Stimulated activated CD4-positive, alpha-beta T cell treated with anti-CD3 and anti-CD28 coated beads, Interleukin-1b, Interleukin-23, amount 100 ng/mL, for 4 hours (primary cell): Measurements from ENCODE around the gene MAD2L1.

Source experiments
- DNase-seq, 2 donors: peaks; one replicate each; pipeline ENCODE4 v3.0.0-alpha.2; 2020; ENCODE audit warnings: low read depth in 2 of 2

Gene MAD2L1

DNA sequence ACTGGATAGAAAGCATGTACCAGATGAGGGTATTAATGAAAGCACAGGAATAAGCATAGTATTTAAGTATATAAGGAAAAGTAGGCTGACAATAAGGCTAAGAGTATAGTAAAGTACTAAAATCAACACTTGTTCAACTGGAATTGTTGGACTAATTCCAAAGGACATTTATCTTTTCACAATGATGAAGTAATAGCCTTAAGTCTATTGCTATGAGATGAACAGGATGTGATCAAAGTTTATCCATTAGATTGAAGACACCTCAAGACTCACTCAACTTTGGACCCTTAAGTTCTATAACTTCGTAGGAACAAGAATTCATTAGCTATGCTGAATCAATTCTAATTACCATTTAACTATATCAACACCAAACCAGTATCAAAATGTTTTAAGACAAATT, 7.6 kb downstream of the MAD2L1 start:
- DNase-seq: no peak

- DNase-seq: no peak
Measured at GRCh38 chr4:120057416-120057815, 9.2 kb downstream of the MAD2L1 start.

DNA sequence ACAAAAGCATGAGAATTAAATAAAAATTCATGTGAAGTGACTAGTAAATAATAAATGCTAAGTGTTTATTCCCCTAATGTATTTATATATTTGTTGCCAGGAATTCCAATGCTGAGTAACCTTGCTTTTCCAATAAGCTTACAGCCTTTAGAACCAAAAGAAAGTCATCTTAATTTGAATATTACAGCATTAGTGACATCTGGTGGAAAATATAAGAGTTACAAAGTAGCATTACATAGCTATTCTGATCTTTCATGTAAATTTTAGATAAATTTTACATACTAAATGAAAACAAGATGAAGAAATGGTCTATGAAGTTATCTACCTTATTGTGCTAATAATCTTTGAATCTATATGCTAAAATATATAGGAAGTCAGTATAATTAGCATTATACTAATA, 10.4 kb downstream of the MAD2L1 start:
- DNase-seq: no peak

- DNase-seq: no peak
Measured at GRCh38 chr4:120055795-120056194, 10.9 kb downstream of the MAD2L1 start.

- no peak for DNase-seq
Measured at GRCh38 chr4:120055162-120055561, 11.5 kb downstream of the MAD2L1 start.

DNA sequence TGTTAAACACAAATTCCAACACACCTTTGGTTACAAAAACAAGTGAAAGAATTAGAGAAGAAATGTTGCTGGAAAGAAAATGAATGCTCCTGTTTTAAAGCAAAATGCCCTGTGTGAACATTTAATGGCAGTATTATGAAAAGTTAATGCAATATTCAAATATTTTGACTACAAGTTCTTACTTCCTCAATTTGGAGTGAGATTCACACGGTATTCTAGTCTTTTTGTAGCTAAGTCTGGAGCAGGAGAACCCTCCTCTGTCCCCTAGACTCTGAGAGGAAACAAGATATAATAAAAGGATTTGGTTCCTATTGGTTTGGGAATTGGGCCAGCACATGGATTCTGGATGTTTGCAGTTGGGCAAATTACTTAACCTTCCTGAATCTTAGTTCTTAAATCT, 12.7 kb downstream of the MAD2L1 start:
- no peak for DNase-seq

DNA sequence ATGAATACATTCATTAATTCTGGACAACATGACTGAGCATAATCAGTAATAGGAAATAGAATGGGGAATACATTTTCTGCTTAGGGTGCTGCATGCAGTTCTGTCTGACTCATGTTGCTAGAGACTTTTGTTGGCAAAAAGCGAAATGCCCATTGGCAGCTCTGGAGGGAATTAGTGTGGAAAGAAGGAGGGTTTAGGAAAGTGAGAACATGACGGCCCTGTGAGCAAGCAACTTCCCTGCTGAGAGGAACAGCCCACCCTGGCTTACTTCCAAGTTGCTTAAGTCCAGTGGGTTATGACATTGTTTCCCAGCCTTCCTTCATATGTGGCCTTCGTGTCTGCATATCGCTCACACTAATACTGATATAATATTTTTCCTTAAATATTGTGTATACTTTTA, 13.8 kb downstream of the MAD2L1 start:
- DNase-seq: no peak

GRCh38 chr4:120051253-120051652, 15.4 kb downstream of the MAD2L1 start:
- DNase-seq: no peak

DNA sequence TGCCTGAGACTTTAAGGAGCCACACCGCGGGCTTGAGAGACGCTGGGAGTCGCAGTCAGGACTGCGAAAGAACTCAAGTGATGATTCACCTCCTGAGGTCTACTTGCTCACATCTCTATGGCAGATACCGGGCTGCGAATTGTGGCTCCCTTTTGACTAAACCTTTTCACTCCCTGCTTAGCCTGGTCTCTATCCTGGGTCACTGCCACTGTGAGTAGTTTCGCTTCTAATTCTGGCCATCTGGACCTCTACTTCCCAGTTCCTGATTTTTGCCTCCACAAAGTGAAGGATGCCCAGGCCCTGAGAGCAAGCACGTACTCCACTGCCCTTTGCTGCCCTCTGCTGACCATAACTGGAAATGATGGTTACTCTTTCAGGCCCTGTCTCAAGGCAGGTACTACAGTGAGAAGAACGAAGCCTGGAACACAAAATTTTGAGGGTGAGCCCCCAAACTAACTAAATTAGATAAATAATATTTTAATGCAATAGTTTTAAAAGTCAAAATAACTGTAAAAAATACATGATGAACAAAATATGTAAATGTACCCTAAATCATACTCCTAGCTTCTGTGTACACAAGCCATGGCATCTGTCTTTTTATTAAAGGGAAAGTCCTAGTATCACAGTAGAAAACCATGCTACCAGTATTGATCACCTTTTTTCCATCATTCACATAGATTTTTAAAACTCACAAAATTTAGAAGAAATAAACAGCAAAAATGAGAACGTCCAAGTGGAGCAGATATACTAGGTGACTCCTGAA, 16.7 kb downstream of the MAD2L1 start:
- DNase-seq: peak; percentile 24 to 75

DNA sequence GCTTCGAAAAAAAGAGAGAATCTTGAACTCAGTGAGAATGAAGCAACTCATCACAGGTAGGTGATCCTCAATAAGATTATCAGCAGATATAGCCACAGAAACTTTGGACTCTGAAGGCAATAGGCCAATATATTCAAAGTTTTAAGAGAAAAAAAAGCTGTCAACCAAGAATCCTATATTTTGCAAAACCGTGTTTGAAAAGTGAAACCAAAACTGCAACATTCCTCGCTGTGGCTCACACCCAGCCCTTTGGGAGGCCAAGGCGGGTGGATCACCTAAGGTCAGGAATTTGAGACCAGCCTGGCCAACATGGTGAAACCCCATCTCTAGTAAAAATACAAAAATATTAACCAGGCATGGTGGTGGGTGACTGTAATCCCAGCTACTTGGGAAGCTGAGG, 22.8 kb downstream of the MAD2L1 start:
- no peak for DNase-seq

- DNase-seq: no peak
Measured at GRCh38 chr4:120037411-120037810, 29.2 kb downstream of the MAD2L1 start.

- no peak for DNase-seq
Measured at GRCh38 chr4:120034913-120035312, 31.7 kb downstream of the MAD2L1 start.

DNA sequence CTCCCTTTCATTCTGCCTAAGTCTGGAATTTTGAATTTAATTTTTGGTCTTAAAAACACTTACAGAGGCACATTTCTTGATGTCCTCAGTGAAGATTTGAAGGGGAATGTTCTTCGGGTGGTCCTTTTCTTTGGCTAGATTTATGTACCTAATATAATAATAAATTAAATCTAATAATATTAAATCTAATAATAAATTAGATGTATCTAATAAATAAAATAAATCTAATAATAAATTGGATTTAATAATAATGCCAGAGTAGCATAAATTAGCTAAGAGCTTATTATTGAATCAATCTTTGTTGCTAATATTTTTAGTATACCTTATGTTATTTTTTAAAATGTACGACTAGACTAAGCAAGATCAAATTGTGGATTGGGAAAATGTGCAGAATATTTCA, 39.8 kb downstream of the MAD2L1 start:
- DNase-seq: no peak

- no peak for DNase-seq
Measured at GRCh38 chr4:120025516-120025915, 41.1 kb downstream of the MAD2L1 start.

DNA sequence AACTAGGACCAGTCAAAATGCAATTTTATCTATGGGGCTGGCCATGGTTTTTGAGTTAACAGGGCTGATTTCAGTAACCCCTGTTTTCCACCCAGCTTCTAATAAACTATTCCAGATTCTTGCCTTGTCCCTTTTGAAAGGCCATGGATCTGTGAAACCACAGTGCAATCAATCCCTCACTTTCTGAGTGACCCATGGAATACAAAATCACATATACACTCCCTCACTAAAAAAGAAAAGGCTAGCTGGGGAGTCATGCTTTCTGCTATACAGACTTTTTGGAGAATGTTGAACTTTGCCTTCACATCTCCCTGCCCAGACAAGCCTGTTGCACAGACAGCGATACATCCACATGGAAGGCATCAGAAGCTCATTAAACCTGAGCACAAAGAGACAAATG, 47.9 kb downstream of the MAD2L1 start:
- DNase-seq: no peak

- no peak for DNase-seq
Measured at GRCh38 chr4:120017939-120018692, 48.5 kb downstream of the MAD2L1 start.

DNA sequence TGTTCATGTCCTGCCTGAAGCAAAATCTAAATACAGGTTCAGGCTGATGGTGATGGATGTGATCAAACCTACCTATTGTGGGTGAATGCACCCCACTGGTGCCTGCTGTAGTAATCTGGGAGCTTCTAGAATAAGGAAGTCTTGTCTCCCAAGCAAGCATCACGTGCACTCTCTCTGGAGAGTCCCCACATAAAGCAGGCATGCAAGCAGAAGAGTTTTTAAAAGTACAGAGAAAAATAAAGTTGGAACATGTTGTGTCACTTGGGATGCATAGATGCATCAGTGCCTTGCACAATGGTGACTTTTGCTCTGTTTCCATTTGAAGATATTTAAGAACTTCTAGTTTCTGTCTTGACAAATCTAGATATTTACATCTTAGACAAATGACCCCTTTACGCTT, 54.9 kb downstream of the MAD2L1 start:
- no peak for DNase-seq

GRCh38 chr4:120010646-120011045, 56.0 kb downstream of the MAD2L1 start:
- no peak for DNase-seq

- DNase-seq: no peak
Measured at GRCh38 chr4:120009731-120010130, 56.9 kb downstream of the MAD2L1 start.

DNA sequence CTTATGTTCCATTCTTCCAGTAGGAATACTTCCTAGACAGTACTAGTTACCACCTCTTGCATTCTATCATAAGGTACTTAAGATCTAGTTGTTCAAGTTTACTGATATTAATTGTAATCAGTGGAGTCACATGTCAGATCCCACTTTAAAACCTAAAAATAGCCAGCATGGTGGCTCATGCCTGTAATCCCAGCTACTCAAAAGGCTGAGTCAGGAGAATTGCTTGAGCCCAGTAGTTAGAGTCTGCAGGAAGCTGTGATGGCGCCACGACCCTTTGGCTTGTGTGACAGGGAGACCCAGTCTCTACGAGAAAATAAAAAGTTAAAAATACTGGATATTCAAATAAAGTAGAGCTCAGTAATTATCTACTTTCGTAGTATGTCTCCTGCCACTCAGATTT, 57.7 kb downstream of the MAD2L1 start:
- DNase-seq: no peak

DNA sequence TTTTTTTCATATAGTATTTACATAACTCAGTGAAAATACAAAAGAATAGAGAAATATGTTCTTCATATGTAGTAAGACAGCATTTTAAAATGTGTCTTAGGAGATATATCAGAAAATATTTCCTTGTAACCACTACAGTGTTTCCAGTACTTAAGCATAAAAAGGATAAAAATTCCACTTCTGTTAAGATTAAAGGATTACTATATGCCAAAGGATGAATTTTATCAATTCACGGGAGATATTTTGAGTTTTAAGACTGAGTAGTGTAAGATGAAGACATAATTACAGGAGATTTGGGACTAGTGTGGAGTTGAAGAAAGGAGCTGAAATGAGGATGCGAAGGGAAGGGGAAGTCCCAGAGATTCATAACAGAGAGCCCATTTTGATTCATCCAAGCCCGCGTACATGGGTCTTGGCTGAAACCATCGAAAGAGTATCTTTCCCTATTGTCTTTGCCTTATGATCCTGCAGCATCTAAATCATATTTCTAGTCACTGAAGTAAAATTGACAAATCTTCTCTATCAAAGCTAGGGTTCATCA, 58.7 kb downstream of the MAD2L1 start:
- no peak for DNase-seq

GRCh38 chr4:120007191-120007871, 59.3 kb downstream of the MAD2L1 start:
- DNase-seq: no peak
